Activated naive CD4-positive, alpha-beta T cell treated with anti-CD3 and anti-CD28 coated beads for 36 hours (primary cell): ENCODE measurements around the gene KRT16. TPM values are rescaled to one million over a fixed set of nuclear protein-coding genes. Genes with fewer than 3 reads are reported as not detected.
"Not testable (repeated sequence)": the region's sequence is repeated elsewhere in the genome, so short reads cannot be mapped to it uniquely, and the experiment has no call there.

Experiments used
- CTCF ChIA-PET: fragments of 350-600 bp; sonication (Branson Sonifier 250); formaldehyde crosslinking; loops from one replicate; lab custom pipeline; 2021; ENCODE audit warnings: antibody characterized with exemption; lab: Charles Lee
- DNase-seq: peaks from one replicate; pipeline ENCODE4 v3.0.0-alpha.2; 2020
- H3K27ac Mint-ChIP-seq: one replicate; pipeline ENCODE4 v1.8.0; 2021; ENCODE audit warnings: mild to moderate bottlenecking, mixed read lengths
- H3K27me3 Mint-ChIP-seq: one replicate; pipeline ENCODE4 v1.8.0; 2021; ENCODE audit warnings: low read depth, mixed read lengths
- H3K36me3 Mint-ChIP-seq: one replicate; pipeline ENCODE4 v1.8.0; 2021; ENCODE audit warnings: low read depth, mixed read lengths
- H3K4me1 Mint-ChIP-seq: one replicate; pipeline ENCODE4 v1.8.0; 2021; ENCODE audit warnings: low read depth, mixed read lengths
- H3K4me3 Mint-ChIP-seq: one replicate; pipeline ENCODE4 v1.8.0; 2021; ENCODE audit warnings: mild to moderate bottlenecking, moderate library complexity, mixed read lengths
- H3K9me3 Mint-ChIP-seq: one replicate; pipeline ENCODE4 v1.8.0; 2021; ENCODE audit warnings: mixed read lengths
- intact Hi-C: fragments of 100-400 bp; cut with micrococcal nuclease; formaldehyde crosslinking; loops from one replicate; pipeline ENCODE4 v1.15.1; 2023
- total RNA-seq, 2 experiments: library from RNA; stranded (reverse); gene quantifications; one replicate each; pipeline ENCODE4 v1.2.3, GENCODE V29; 2021

KRT16 gene
- total RNA-seq, 2 experiments from 2014 or later: not detected

GRCh38 chr17:41629826-41630670 is 17.5 kb upstream of the KRT16 start:
- intact Hi-C loops: no loop called here
- Mint-ChIP-seq H3K4me3 (no peak overlapping the region), H3K9me3 (no peaks in the 10 kb centered on the region), H3K27ac (no peak overlapping the region), H3K36me3 (no peaks in the 10 kb centered on the region), H3K27me3 (no peaks in the 10 kb centered on the region), H3K4me1 (no peaks in the 10 kb centered on the region)
- CTCF ChIA-PET: no interaction called here
- DNase-seq: no peak

- H3K9me3 Mint-ChIP-seq: no peaks in the 10 kb centered on the region
- CTCF ChIA-PET: interaction anchor here (0.6 kb wide), 1 partner anchor 103 kb away, joined by 4 read pairs; no protein-coding TSS in a partner anchor
- no peaks in the 10 kb centered on the region for H3K36me3 Mint-ChIP-seq
- no peak overlapping the region for H3K4me3 Mint-ChIP-seq
- H3K27me3 Mint-ChIP-seq: no peaks in the 10 kb centered on the region
- H3K27ac Mint-ChIP-seq: no peak overlapping the region
- intact Hi-C loops: no loop called here
- DNase-seq: no peak
- no peaks in the 10 kb centered on the region for H3K4me1 Mint-ChIP-seq
Measured at GRCh38 chr17:41629316-41629715, 16.7 kb upstream of the KRT16 start.

GRCh38 chr17:41628621-41629255 is 16.2 kb upstream of the KRT16 start:
- DNase-seq, intact Hi-C loops, H3K36me3 Mint-ChIP-seq, H3K9me3 Mint-ChIP-seq, H3K4me3 Mint-ChIP-seq, H3K27me3 Mint-ChIP-seq, H3K27ac Mint-ChIP-seq, H3K4me1 Mint-ChIP-seq: not testable (repeated sequence)
- CTCF ChIA-PET: interaction anchor here (0.6 kb wide), 1 partner anchor 103 kb away, joined by 4 read pairs; no protein-coding TSS in a partner anchor

GRCh38 chr17:41628073-41628370 is 15.5 kb upstream of the KRT16 start:
- H3K27me3 Mint-ChIP-seq, H3K27ac Mint-ChIP-seq, H3K36me3 Mint-ChIP-seq, CTCF ChIA-PET, intact Hi-C loops, H3K4me1 Mint-ChIP-seq, DNase-seq, H3K4me3 Mint-ChIP-seq, H3K9me3 Mint-ChIP-seq: not testable (repeated sequence)

GRCh38 chr17:41627316-41628072 is 14.9 kb upstream of the KRT16 start:
- CTCF ChIA-PET: no interaction called here
- H3K9me3 Mint-ChIP-seq: no peaks in the 10 kb centered on the region
- no peak overlapping the region for H3K27ac Mint-ChIP-seq
- no peaks in the 10 kb centered on the region for H3K4me1 Mint-ChIP-seq
- DNase-seq: no peak
- H3K36me3 Mint-ChIP-seq: no peaks in the 10 kb centered on the region
- no peaks in the 10 kb centered on the region for H3K27me3 Mint-ChIP-seq
- no peak overlapping the region for H3K4me3 Mint-ChIP-seq
- intact Hi-C loops: no loop called here

GRCh38 chr17:41626914-41627295 is 14.3 kb upstream of the KRT16 start:
- CTCF ChIA-PET, H3K36me3 Mint-ChIP-seq, H3K27ac Mint-ChIP-seq, H3K4me1 Mint-ChIP-seq, H3K4me3 Mint-ChIP-seq, DNase-seq, intact Hi-C loops, H3K9me3 Mint-ChIP-seq, H3K27me3 Mint-ChIP-seq: not testable (repeated sequence)

- CTCF ChIA-PET, H3K36me3 Mint-ChIP-seq, intact Hi-C loops, DNase-seq, H3K4me1 Mint-ChIP-seq, H3K27me3 Mint-ChIP-seq, H3K4me3 Mint-ChIP-seq, H3K9me3 Mint-ChIP-seq: not testable (repeated sequence)
- H3K27ac Mint-ChIP-seq: peak overlapping the region; percentile 50
Measured at GRCh38 chr17:41626028-41626913, 13.7 kb upstream of the KRT16 start.

GRCh38 chr17:41625602-41626001 is 13.0 kb upstream of the KRT16 start:
- peak overlapping the region; percentile 50 for H3K27ac Mint-ChIP-seq
- H3K27me3 Mint-ChIP-seq: no peaks in the 10 kb centered on the region
- no peak overlapping the region for H3K4me3 Mint-ChIP-seq
- no peaks in the 10 kb centered on the region for H3K36me3 Mint-ChIP-seq
- H3K4me1 Mint-ChIP-seq: no peaks in the 10 kb centered on the region
- H3K9me3 Mint-ChIP-seq: no peaks in the 10 kb centered on the region
- no peak for DNase-seq
- intact Hi-C loops: no loop called here
- CTCF ChIA-PET: no interaction called here

GRCh38 chr17:41624208-41625101 is 11.9 kb upstream of the KRT16 start, which contains the start of gene KRT17:
Gene KRT17 (minus strand): TSS chr17:41624575. CDS start chr17:41624509, 66 bp downstream.
- DNase-seq: no peak
- CTCF ChIA-PET: no interaction called here
- no peaks in the 10 kb centered on the region for H3K36me3 Mint-ChIP-seq
- H3K4me1 Mint-ChIP-seq: no peaks in the 10 kb centered on the region
- H3K27ac Mint-ChIP-seq: no peak within 1 kb of the TSS
- intact Hi-C loops: no loop called here
- no peaks in the 10 kb centered on the region for H3K27me3 Mint-ChIP-seq
- H3K9me3 Mint-ChIP-seq: no peaks in the 10 kb centered on the region
- no peak within 1 kb of the TSS for H3K4me3 Mint-ChIP-seq

- H3K4me1 Mint-ChIP-seq, H3K27me3 Mint-ChIP-seq, H3K36me3 Mint-ChIP-seq, CTCF ChIA-PET, intact Hi-C loops, H3K27ac Mint-ChIP-seq, DNase-seq, H3K4me3 Mint-ChIP-seq, H3K9me3 Mint-ChIP-seq: not testable (repeated sequence)
Measured at GRCh38 chr17:41623184-41623861, 10.8 kb upstream of the KRT16 start.
